ENCODE measurements around the gene EIF4G3.

DNA sequence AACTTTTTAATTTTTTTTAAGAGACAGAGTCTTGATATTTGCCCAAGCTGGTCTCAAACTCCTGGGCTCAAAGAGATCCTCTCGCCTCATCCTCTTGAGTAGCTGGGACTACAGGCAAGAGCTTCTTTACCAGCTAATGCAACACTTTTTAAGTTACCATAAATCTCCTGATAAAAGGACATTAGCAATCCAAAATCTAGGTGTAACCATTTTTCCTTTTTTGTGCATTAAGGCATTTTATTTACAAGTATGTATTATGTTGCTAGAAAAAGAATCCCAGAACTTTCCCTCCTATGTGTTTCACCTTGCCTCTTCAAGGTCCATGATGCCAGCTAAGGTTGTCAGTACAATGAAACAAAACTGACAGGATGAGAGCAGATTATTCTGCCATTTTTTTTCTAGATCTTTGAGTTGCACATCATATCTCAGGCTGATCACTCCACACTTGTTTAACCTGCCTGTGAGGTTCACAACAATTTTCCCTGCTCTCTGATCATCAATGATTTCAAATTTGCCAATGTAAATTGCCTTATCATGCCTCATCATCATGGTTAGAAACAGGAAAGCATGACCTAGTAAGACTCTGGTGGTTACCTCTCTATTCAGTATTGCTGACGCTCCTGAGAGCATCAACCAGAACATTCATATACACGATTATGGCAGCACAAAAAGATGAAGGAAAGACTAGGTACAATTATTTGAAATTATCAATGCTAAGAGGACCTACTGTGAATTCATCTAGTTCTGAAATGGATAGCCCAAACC lies 173.2 kb downstream of the EIF4G3 start:
- TF ChIP-seq POLR2AphosphoS5 (IDR thresholded peaks at IDR 0.05; ENCODE audit: low read depth, low read length) (no peak), TAF1 (IDR thresholded peaks at IDR 0.05; ENCODE audit: borderline replicate concordance, low read depth, low read length) (no peak)
